GM18511 (cell line): Measurements from ENCODE around the gene TNRC6B.
A peak's percentile ranks its signal among the peaks of the same experiment; 100 is the strongest.

Experiments used
- ATAC-seq: cut with Tn5 transposase; IDR thresholded peaks from one replicate; pipeline ENCODE4 v1.9.1; 2021; ENCODE audit warnings: mild to moderate bottlenecking, moderate library complexity; ENCODE audit not compliant: unreplicated experiment

TNRC6B gene

GRCh38 chr22:40323681-40324171, 146.0 kb downstream of the TNRC6B start:
- no peak for ATAC-seq

GRCh38 chr22:40324468-40325305, 147.0 kb downstream of the TNRC6B start:
- no peak for ATAC-seq

GRCh38 chr22:40325315-40325714, 147.6 kb downstream of the TNRC6B start:
- no peak for ATAC-seq

GRCh38 chr22:40326905-40327735, 149.4 kb downstream of the TNRC6B start:
- no peak for ATAC-seq

GRCh38 chr22:40328546-40329456, 151.1 kb downstream of the TNRC6B start:
- ATAC-seq: no peak

- no peak for ATAC-seq
Measured at GRCh38 chr22:40329466-40329865, 151.7 kb downstream of the TNRC6B start.

- no peak for ATAC-seq
Measured at GRCh38 chr22:40330086-40330485, 152.4 kb downstream of the TNRC6B start.

- ATAC-seq: no peak
Measured at GRCh38 chr22:40330615-40331014, 152.9 kb downstream of the TNRC6B start.

- no peak for ATAC-seq
Measured at GRCh38 chr22:40331706-40332105, 154.0 kb downstream of the TNRC6B start.

GRCh38 chr22:40332319-40332781, 154.6 kb downstream of the TNRC6B start:
- no peak for ATAC-seq

GRCh38 chr22:40334060-40334459, 156.3 kb downstream of the TNRC6B start:
- ATAC-seq: no peak

GRCh38 chr22:40334899-40335298, 157.2 kb downstream of the TNRC6B start:
- ATAC-seq: no peak

GRCh38 chr22:40335358-40335757, 157.6 kb downstream of the TNRC6B start:
- no peak for ATAC-seq

- no peak for ATAC-seq
Measured at GRCh38 chr22:40340044-40340443, 162.3 kb downstream of the TNRC6B start.

GRCh38 chr22:40341604-40342003, 163.9 kb downstream of the TNRC6B start:
- no peak for ATAC-seq

- no peak for ATAC-seq
Measured at GRCh38 chr22:40342521-40342920, 164.8 kb downstream of the TNRC6B start.

- ATAC-seq: no peak
Measured at GRCh38 chr22:40345271-40345670, 167.5 kb downstream of the TNRC6B start.

GRCh38 chr22:40345815-40346184, 168.1 kb downstream of the TNRC6B start:
- ATAC-seq: peak; percentile 45

- peak; percentile 87 for ATAC-seq
Measured at GRCh38 chr22:40346185-40347118, 168.7 kb downstream of the TNRC6B start, which contains the start of gene ADSL. ADSL (plus strand) TSS chr22:40346500; CDS start chr22:40346559, 59 bp downstream.
